Uterus (tissue), 4 donors: ENCODE data around the gene CHP1. TPM values are rescaled to one million over a fixed set of nuclear protein-coding genes. Genes with fewer than 3 reads are reported as not detected.

ENCODE experiments used
- DNase-seq, 2 donors: peaks; one replicate each; pipeline ENCODE4 v3.0.0-alpha.2; 2019 to 2020
- H3K27ac ChIP-seq, 2 donors: fragments of 200-600 bp; sonication (generic); 1 replicate in 1 of 2; 2 replicates in 1 of 2; pipeline ENCODE4 v1.5.1; 2016 to 2018
- H3K27me3 ChIP-seq, 2 donors: fragments of 200-600 bp; sonication (generic); one replicate each; pipeline ENCODE4 v1.5.1; 2018 to 2019; ENCODE audit warnings: control low read depth in 1 of 2
- H3K36me3 ChIP-seq, 2 donors: fragments of 200-600 bp; sonication (generic); one replicate each; pipeline ENCODE4 v1.5.1; 2019; ENCODE audit warnings: control low read depth in 1 of 2
- H3K4me1 ChIP-seq, 2 donors: fragments of 200-600 bp; sonication (generic); one replicate each; pipeline ENCODE4 v1.5.1; 2018 to 2019; ENCODE audit warnings: control low read depth in 1 of 2
- H3K4me3 ChIP-seq, 2 donors: fragments of 200-600 bp; sonication (generic); 1 replicate in 1 of 2; 2 replicates in 1 of 2; pipeline ENCODE4 v1.5.1; 2018 to 2019; ENCODE audit warnings: mild to moderate bottlenecking in 1 of 2
- H3K9me3 ChIP-seq, 2 donors: fragments of 200-600 bp; sonication (generic); one replicate each; pipeline ENCODE4 v1.5.1; 2019; ENCODE audit warnings: control low read depth in 1 of 2
- POLR2A ChIP-seq, 2 donors: fragments of 450-650 bp; IDR thresholded peaks; one replicate each; pipeline ENCODE4 v1.6.1; 2016; ENCODE audit warnings: antibody characterized with exemption in 2 of 2, mild to moderate bottlenecking in 1 of 2, moderate library complexity in 1 of 2
- intact Hi-C: fragments of 100-400 bp; cut with DNase I; formaldehyde crosslinking; loops from one replicate; pipeline ENCODE4 v1.15.1; 2023; ENCODE audit warnings: low total_unique reads
- total RNA-seq, 4 donors: library from RNA; depleted of rRNA in 3 of 4; stranded (reverse); fragments of >200 nt in 3 of 4; gene quantifications; one replicate each; pipeline versions ENCODE4 v1.1.0 to v1.2.4, GENCODE V29; 2014 to 2023
- TF ChIP-seq, protein P1 (sequence below), 4 experiments: fragments of 200-600 bp in 2 of 4; fragments of 450-650 bp in 2 of 4; sonication (generic) in 2 of 4; IDR thresholded peaks; one replicate each; pipeline ENCODE4 v1.5.1; 2016 to 2019; ENCODE audit warnings: antibody characterized with exemption in 4 of 4, mild to moderate bottlenecking in 2 of 4, moderate library complexity in 1 of 4
- donor health status: DM: yes; HTN: yes; CAD: no.

The CHP1 gene
- total RNA-seq, 4 donors from 2014 or later, result 54.7 to 129 (median 65.6) TPM

DNA sequence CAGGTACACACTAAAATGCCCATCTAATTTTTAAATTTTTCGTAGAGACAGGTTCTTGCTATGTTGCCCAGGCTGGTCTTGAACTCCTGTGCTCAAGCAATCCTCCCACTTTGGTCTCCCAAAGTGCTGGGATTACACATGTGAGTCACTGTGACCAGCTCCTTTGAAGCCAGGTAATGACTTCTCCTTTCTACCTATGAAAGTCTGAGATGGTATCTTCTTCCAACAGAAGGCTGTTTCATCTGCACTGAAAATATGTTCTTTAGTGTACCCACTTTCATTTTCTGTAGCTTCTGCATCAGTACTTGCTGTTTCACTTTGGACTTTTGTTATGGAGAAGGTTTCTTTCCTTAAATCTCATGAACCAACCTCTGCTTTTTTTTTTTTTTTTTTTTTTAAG, 92.5 kb downstream of the CHP1 start:
- DNase-seq, result no peak
- intact Hi-C loops, result no loop called here
- Histone ChIP-seq H3K9me3 (no peaks in the 10 kb centered on the region), H3K36me3 (no peaks in the 10 kb centered on the region), H3K4me3 (no peak overlapping the region), H3K4me1 (no peaks in the 10 kb centered on the region), H3K27me3 (no peaks in the 10 kb centered on the region), H3K27ac (no peak overlapping the region)
- TF ChIP-seq, protein P1, sequence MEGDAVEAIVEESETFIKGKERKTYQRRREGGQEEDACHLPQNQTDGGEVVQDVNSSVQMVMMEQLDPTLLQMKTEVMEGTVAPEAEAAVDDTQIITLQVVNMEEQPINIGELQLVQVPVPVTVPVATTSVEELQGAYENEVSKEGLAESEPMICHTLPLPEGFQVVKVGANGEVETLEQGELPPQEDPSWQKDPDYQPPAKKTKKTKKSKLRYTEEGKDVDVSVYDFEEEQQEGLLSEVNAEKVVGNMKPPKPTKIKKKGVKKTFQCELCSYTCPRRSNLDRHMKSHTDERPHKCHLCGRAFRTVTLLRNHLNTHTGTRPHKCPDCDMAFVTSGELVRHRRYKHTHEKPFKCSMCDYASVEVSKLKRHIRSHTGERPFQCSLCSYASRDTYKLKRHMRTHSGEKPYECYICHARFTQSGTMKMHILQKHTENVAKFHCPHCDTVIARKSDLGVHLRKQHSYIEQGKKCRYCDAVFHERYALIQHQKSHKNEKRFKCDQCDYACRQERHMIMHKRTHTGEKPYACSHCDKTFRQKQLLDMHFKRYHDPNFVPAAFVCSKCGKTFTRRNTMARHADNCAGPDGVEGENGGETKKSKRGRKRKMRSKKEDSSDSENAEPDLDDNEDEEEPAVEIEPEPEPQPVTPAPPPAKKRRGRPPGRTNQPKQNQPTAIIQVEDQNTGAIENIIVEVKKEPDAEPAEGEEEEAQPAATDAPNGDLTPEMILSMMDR (IDR thresholded peaks at IDR 0.05), result no peak

DNA sequence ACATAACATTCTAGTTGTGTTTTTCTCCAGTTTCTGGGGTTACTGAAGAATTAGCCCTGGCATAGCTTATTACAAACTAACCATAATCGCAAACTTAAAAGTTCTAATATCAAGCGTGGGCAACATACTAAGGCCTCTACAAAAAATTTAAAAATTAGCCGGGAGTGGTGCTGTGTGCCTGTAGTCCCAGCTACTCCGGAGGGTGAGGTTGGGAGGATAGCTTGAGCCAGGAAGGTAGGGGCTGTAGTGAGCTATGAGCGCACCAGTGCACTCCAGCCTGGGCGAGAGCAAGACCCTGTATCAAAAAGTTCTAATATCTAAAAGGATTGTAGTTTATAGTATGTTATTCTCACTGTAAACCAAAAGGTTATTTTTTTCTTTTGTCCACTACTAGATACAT, 100.2 kb downstream of the CHP1 start:
- TF ChIP-seq, protein P1 (IDR thresholded peaks at IDR 0.05), result no peak
- no peak for TF ChIP-seq POLR2A (IDR thresholded peaks at IDR 0.05)
- no peak overlapping the region for H3K27ac ChIP-seq
- DNase-seq, result no peak
- no peaks in the 10 kb centered on the region for H3K36me3 ChIP-seq
- intact Hi-C loops, result no loop called here
- H3K4me3 ChIP-seq, result no peak overlapping the region
- H3K9me3 ChIP-seq, result no peaks in the 10 kb centered on the region
- H3K4me1 ChIP-seq, result no peaks in the 10 kb centered on the region
- no peaks in the 10 kb centered on the region for H3K27me3 ChIP-seq

Other genes starting within 250 kb of the CHP1 start
- gene INO80, start 115.0 kb upstream of the CHP1 start, total RNA-seq, result 10 to 100 TPM; 28.7 to 33.3 (median 30.2) TPM
- gene EXD1, start 511 bp upstream of the CHP1 start, total RNA-seq, result not detected
- 10 to 100 TPM in 1 of 4 donors, not detected in 3; 11.0 TPM for gene OIP5, start 101.3 kb downstream of the CHP1 start, total RNA-seq
- 100 to 1,000 TPM in 1 of 4 donors, 1 to 10 TPM in 1, not detected in 2; 1.0 to 101 TPM for gene NUSAP1, start 101.6 kb downstream of the CHP1 start, total RNA-seq
- gene NDUFAF1, start 171.2 kb downstream of the CHP1 start, total RNA-seq, result 10 to 100 TPM in 2 of 4 donors, 1 to 10 TPM in 2; 2.1 to 25.0 (median 11.2) TPM
- 10 to 100 TPM in 3 of 4 donors, 1 to 10 TPM in 1; 7.4 to 39.6 (median 24.2) TPM for gene RTF1, start 185.8 kb downstream of the CHP1 start, total RNA-seq